ENCODE measurements around the gene PPFIBP1. TPM values are rescaled to one million over a fixed set of nuclear protein-coding genes. Genes with fewer than 3 reads are reported as not detected.
A peak's percentile ranks its signal among the peaks of the same experiment; 100 is the strongest.

Gene PPFIBP1
- total and polyA plus RNA-seq, 12 donors = 9.6 to 123 (median 74.3) TPM

DNA sequence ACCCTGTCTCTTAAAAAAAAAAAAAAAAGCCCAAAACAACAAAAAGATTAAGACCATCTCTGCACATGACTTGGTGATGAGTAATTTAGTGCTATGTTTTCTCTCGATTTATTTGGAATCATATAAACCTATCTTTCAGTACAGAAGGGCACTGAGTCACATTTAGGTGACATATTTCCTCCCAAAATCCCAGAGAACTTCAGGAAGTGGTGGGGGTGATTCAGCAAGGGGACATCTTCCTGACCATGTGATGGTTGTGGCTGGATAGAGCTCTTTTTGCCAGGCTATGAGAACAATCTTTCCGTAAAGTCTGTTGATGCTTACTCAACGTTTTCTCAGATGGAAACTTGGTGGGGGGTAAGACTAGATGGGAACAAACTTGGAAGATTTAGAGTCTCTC lies 50.0 kb downstream of the PPFIBP1 start:
- peaks cover 0 to 19% of the 10 kb centered on the region in 2 donors for H3K4me1 ChIP-seq (replicated peaks in 1 of 2)
- intact Hi-C loops (cut with DNase I) = no loop called here
- H3K9me3 ChIP-seq (replicated peaks in 1 of 3) = no peaks in the 10 kb centered on the region
- DNase-seq = no peak
- H3K27ac ChIP-seq = peak overlapping the region in 1 of 5 donors; percentile 15
- H3K36me3 ChIP-seq (replicated peaks in 1 of 2) = no peaks in the 10 kb centered on the region
- no peaks in the 10 kb centered on the region for H3K27me3 ChIP-seq
- WGBS, 4 donors = 46 to 65% (median 59%) methylated on average over 3 of the region's 3 CpGs
- TF ChIP-seq POLR2A (IDR thresholded peaks at IDR 0.05) = no peak
- TF ChIP-seq, protein P1, sequence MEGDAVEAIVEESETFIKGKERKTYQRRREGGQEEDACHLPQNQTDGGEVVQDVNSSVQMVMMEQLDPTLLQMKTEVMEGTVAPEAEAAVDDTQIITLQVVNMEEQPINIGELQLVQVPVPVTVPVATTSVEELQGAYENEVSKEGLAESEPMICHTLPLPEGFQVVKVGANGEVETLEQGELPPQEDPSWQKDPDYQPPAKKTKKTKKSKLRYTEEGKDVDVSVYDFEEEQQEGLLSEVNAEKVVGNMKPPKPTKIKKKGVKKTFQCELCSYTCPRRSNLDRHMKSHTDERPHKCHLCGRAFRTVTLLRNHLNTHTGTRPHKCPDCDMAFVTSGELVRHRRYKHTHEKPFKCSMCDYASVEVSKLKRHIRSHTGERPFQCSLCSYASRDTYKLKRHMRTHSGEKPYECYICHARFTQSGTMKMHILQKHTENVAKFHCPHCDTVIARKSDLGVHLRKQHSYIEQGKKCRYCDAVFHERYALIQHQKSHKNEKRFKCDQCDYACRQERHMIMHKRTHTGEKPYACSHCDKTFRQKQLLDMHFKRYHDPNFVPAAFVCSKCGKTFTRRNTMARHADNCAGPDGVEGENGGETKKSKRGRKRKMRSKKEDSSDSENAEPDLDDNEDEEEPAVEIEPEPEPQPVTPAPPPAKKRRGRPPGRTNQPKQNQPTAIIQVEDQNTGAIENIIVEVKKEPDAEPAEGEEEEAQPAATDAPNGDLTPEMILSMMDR (IDR thresholded peaks at IDR 0.05) = no peak
- no peak overlapping the region for H3K4me3 ChIP-seq

DNA sequence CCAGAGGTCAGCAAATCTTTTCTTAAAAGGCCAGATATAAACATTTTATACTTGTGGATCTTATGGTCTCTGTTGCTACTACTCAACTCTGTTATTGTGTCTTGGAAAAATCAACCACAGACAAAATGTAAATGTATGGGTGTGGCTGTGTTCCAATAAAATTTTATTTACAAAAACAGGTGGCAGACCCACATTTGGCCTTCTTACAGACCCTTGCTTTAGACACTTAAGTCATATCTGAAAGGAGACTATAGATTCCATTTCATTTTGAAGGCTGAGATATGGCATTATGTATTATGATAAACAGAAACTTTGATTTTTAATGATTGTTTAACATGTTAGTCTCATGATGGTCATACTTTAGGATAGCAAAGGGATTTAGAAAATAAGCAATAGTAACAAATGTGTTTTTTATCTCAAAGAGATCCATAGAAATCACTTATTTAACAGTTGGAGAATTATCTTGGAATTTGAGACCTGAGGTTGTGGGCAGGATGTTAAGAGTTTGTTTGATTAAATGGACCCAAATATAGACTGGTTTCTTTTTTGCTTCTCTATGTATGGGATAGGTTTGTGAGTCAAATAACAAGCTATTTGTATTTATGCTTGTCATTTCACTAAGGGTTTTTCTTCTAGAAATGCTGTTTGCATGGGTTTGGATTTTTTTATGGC lies 51.2 kb downstream of the PPFIBP1 start:
- Histone ChIP-seq H3K4me3 (no peak overlapping the region), H3K9me3 (replicated peaks in 1 of 3) (no peaks in the 10 kb centered on the region), H3K27me3 (no peaks in the 10 kb centered on the region), H3K4me1 (replicated peaks in 1 of 2) (peaks cover 0 to 19% of the 10 kb centered on the region in 2 donors), H3K36me3 (replicated peaks in 1 of 2) (no peaks in the 10 kb centered on the region), H3K27ac (no peak overlapping the region)
- TF ChIP-seq, protein P1 (IDR thresholded peaks at IDR 0.05) = no peak
- TF ChIP-seq POLR2A (IDR thresholded peaks at IDR 0.05) = no peak
- intact Hi-C loops (cut with DNase I) = no loop called here
- no peak for DNase-seq

DNA sequence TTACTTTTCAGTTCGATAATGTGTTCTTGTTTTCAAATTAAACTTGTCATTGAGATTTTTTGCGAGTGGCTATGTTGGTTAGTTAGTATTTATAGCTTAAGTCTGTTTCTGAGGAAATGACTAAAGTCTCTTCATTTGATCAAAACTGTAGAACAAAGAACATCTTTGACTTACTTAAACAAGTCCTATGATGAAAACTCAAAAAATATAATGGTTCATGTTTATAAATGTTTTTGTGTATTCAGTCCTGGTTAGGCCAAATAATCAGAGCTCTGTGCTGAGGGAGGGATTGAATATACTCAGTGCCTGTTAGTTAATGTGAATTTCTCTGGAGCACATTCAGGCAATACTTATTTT lies 51.7 kb downstream of the PPFIBP1 start:
- TF ChIP-seq POLR2A (IDR thresholded peaks at IDR 0.05) = no peak
- TF ChIP-seq, protein P1 (IDR thresholded peaks at IDR 0.05) = no peak
- intact Hi-C loops (cut with DNase I) = no loop called here
- Histone ChIP-seq H3K27me3 (no peaks in the 10 kb centered on the region), H3K27ac (no peak overlapping the region), H3K4me3 (no peak overlapping the region), H3K36me3 (replicated peaks in 1 of 2) (no peaks in the 10 kb centered on the region), H3K9me3 (replicated peaks in 1 of 3) (no peaks in the 10 kb centered on the region), H3K4me1 (replicated peaks in 1 of 2) (peaks cover 1 to 21% of the 10 kb centered on the region in 2 donors)
- DNase-seq = no peak
- 29 to 41% (median 35%) methylated on average over 2 of the region's 2 CpGs for WGBS, 4 donors

DNA sequence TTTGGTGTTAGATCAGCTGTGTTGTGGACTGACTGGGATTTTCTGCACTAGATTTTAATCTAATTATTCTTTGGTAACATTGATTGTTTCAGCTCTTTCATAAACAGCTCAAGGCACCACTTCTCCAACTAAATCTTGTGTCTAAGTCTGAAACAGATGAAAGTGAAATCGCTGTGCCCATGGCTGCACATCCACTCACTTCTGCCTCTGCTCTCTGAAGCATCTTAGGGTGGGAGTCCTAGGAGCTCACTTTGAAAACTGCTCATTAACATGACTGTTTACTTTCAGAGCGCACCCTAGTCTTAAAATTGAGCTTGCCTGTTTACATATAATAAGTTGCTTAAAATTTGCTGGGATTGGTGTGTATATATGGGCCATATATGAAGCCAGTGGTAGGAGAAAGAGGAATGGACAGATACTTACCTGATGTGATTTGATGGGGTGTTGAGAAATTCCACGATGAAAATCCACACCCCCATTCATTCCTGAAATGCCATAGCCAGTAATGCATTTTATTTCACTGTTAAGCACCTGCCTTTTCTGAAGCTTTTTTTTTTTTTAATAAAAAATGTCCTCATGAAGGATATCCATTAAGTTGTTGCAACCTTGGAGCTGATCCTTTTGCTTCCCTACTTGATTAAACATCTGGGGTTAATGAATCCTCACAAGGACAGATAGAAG lies 52.8 kb downstream of the PPFIBP1 start:
- WGBS, 4 donors = 75 to 90% (median 88%) methylated on average over 3 of the region's 3 CpGs
- Histone ChIP-seq H3K4me1 (replicated peaks in 1 of 2) (peaks cover 8 to 31% of the 10 kb centered on the region in 2 donors), H3K27ac (no peak overlapping the region), H3K36me3 (replicated peaks in 1 of 2) (no peaks in the 10 kb centered on the region), H3K27me3 (no peaks in the 10 kb centered on the region), H3K4me3 (no peak overlapping the region), H3K9me3 (replicated peaks in 1 of 3) (no peaks in the 10 kb centered on the region)
- DNase-seq = no peak
- TF ChIP-seq, protein P1 (IDR thresholded peaks at IDR 0.05) = no peak
- TF ChIP-seq POLR2A (IDR thresholded peaks at IDR 0.05) = no peak
- intact Hi-C loops (cut with DNase I) = no loop called here
